Activated T-cell treated with anti-CD3 and anti-CD28 coated beads, Interleukin-2, amount 50 U/mL, for 1 hour (primary cell): ENCODE data around the gene ARMC9.
"Not testable (repeated sequence)": the region's sequence is repeated elsewhere in the genome, so short reads cannot be mapped to it uniquely, and the experiment has no call there.

ENCODE experiments used
- DNase-seq: peaks from one replicate; pipeline ENCODE4 v3.0.0-alpha.2; 2020

The ARMC9 gene

DNA sequence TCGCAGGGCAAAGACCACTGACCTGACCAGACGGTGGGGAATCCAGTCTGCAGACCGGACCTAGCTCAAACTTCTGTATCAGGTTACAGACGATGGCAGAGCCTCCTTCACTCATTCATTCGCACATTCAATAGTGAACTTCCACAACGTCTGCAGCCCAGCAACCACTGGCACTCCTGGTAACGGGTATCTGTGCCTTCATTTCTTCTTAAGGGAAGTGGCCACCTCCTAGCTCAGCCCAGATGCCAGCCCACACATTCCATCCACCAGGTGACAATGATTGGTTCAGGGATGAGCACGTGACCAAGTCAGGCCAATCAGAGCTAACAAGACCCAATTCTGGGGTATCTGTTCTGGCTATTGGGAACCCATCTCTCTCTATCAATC lies 15.9 kb upstream of the ARMC9 start:
- DNase-seq: no peak

DNA sequence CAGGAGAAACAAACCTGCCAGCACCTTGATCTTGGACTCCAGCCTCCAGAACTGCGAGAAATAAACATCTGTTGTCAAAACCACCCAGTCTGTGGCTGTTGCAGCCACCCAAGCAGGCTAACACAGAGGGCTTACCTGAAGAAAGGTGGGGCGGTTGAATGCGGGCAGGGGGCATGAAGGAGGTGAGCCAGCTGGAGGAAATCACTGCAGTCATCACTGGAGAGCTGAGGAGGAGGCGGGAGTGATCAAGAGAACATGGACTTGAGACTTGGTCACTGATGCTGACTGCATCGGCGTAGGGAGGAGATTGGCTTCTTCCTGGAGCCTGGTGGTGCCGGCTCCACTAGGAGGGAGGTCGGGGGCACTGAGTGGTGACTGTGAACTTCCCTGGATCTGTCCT lies 14.6 kb upstream of the ARMC9 start:
- no peak for DNase-seq

DNA sequence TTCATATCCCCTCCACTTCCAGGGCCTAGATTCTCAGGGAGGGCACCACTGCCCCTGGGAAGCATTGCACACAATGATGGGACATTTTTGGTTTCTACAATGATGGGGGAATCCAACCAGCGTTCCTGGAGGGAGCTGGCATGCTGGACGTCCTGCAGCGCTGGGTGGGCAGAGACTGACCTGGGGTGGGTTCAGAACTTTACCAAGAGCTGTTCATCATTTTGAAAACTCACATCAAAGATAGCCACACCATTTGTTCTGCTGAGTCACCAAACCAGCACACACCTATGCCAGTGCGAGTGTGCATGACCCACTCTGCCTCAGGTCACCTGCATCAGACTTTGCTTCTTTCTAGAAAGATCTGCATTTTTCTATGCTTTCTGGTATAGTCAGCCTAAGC lies 14.1 kb upstream of the ARMC9 start:
- no peak for DNase-seq

DNA sequence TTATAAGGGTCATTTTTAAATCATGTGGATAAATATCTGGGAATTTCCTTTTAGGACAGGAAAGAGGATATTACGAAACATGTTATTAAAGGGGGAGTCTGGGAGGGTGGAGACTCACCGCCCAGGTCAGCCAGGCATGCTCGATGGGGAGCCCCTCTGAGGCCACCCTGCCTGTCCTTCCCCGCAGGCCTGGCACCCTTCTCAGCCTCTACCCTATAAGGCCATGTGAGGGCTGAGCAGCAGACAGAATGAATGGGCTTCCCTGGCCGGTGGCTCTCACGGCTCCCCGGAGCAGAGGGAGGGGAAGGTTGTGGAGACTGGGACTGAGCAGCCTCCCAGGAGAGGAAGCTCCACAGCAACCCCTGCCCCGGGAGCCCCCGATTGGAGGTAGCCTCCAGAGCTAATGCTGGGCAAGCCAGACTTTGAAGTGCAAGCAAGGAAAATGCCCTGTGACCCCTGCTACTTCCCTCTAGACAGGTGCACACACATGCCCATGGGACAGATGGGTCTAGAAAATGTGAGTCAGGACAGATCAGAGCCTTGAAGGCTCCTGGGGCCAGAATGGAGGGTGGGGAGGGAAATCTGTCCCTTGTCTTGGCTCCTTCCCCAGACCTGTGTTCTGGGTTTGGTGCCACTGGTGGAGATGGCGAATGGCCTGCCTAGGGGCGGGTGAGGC lies 13.2 kb upstream of the ARMC9 start:
- DNase-seq: no peak

DNA sequence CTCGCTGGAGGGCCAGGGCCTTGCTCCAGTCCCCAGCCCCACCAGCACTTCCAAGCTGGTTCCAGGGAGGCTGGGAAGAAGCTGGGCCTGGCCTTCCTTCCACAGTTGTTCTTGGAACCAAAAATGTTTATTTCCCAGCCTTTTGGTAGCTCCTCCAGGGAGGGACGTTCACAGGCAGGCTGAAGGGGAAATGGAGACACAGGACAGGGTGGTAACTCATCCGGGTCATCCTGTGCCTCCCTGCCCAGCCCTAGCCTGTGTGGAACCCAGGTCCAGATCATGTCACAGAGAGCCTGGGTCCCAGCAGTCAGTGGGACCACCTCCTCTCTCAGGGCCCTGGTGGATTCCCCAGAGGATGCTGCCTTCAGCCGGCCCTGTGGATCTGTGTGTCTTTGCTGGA lies 12.5 kb upstream of the ARMC9 start:
- DNase-seq: no peak

DNA sequence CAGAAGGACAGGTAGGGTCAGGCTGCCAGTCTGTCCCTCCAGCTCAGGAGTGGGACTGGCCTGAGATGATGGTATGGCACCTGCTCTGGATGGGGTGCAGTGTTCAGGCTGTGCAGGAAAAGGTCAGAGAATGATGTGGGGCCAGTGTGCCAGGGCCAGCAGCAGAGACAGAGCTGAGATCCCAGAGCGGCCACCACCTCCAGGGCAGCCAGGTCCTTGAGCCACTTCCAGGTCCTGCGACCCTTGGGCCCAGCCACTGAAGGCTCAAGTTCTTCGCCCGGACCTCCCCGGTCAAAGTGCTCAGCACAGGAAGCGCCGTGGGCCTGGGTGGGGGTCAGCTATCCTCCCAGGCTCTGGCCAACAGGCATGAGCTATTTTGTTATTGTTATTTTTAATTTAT lies 12.1 kb upstream of the ARMC9 start:
- no peak for DNase-seq

DNA sequence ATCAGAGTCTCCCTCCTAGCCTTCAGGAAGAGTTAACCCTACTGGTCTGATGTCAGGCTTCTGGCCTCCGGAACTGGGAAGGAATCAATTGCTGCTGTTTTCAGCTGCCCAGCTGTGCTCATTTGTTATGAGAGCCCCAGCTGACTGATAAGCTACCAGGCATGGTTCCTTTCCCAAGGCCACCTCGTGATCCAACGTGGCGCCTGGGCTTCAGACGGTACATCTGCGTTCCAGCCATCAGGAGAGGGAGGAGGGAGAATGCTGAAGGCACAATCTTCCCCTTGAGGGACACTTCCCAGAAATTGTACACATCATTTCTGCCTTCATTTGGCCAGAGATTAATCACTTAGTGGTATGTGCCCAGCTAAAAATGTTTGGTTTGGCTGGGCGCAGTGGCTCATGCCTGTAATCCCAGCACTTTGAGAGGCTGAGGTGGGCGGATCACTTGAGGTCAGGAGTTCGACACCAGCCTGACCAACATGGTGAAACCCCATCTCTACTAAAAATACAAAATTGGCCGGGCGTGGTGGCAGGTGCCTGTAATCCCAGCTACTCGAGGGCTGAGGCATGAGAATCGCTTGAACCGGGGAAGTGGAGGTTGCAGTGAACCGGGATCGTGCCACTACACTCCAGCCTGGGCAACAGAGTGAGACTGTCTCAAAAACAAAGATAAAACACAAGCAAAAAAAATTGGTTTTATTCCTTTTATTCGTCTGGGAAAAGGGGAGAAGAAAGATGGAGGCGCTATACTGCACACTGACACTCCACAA lies 10.5 kb upstream of the ARMC9 start:
- DNase-seq: no peak

DNA sequence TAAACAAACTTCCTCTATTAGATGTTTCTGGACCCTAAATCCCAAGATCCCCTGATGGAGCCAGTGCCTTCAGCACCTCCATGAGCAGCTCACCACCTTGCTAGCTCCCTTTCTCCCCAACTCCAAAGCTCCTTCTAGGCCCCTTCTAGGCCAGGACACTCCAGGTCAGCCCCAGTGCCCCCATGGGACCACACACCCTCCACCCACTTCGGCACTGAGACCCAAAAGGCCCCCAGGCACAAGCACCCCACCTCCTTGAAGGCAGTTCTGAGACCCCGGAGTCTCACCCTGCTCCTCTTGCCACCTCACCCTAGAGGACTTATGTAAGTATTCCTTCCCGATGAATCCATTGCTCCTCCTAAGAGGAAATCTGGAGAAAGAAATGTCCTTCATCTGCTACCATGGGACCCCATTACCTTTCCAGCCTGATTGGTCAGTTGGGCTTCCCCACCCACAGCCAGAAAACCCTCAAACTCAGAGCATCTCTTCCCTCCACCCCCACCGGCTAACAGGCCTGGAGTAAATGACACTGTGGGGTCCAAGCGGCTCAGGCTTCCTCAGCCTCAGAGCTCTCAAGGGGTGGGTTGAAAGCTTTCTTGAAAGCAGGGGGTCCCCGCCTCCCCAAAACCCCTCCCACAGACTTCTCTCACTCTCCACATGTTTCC lies 9.8 kb upstream of the ARMC9 start:
- no peak for DNase-seq

DNA sequence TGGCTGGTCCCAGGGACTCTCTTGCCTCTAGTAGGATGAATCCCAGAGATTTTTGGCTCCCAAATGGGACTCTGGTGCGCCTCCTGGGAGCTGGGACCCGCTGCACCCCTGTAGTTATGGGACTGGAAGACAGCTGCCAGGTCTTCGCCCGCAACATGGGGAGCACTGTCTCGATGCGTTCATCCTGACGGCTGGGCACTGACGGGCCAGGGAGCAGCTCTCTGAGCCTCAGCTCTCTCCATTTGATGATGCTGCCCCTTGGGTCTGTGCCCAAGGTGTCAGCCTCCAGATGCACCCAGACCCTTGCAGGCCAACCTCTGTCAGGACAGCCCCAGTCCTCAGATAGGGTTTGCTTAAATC lies 9.3 kb upstream of the ARMC9 start:
- DNase-seq: no peak

DNA sequence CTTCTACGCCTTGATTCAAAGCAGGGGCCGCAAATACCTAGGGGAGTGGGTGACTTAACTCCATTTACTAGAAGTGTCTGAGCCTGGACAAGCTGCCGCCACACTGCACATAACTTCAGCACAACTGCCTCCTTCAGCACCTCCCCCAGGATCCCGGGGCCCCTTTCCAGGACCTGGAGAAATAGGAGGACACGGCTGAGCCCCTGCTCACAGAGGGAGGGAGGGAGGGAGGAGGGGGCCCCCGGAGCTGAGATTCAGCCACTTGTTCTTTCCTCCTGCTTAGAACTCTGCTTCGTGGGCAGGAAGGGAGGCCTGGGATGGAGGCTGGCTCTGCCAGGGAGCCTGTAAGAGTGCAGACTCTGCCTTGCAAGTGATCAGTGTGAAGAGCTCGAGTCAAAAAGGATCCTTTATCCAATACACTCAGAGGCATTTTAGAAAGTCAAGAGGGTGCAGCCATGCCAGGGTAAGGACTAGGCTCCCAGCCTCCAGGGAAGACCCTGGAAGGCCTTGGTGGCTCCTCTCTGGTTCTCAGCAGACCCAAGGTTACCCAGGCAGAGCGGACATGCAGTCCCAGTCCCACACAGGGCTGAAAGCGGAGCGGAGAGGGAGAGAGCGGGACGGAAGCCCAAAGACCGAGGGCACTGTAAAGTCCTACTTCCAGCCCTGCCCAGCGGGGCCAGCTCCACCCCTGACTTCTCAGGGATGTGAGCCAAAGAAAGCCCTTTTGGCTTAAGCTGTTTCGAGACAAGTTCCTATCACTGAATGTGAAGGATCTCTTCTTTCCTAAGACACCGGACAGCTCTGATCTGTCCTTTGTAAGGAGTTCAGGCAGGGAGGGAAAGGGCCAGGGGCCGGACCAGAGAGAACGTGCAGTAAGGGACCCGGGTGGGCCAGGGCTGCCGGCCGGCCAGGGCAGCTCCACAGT lies 8.6 kb upstream of the ARMC9 start:
- DNase-seq: no peak

DNA sequence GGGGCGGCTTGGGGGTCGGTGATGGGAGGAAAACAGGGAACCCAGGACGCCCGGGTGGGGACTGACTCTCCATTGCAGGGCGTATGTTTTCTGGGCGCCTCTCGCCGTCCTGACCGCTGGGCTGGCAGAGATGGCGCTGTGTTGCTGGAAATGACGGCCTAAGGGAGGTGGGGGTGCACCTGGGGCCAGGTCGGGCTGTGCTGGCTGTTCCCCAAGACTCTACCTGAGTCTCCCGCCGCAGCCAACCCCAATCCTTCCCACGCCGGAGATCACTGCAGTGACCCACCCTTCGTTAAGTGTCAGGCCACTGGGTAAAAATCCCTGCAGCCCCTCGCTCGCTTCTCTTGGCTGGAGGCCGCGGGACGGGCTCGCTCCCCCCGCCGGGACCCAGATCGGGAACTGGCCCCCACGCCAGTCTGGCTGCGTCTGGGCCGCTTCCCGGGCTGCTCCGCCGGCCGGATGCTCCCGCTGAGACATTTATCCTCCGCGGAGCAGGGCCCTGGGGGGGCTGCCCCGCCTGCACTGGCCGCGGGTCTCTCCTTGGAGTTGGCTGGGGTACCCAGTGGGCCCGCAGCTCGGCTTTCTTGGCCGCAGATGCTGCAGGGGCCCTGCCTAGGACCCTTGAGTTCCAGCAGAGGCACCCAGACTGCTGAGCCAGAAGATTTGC lies 7.8 kb upstream of the ARMC9 start:
- DNase-seq: no peak

DNA sequence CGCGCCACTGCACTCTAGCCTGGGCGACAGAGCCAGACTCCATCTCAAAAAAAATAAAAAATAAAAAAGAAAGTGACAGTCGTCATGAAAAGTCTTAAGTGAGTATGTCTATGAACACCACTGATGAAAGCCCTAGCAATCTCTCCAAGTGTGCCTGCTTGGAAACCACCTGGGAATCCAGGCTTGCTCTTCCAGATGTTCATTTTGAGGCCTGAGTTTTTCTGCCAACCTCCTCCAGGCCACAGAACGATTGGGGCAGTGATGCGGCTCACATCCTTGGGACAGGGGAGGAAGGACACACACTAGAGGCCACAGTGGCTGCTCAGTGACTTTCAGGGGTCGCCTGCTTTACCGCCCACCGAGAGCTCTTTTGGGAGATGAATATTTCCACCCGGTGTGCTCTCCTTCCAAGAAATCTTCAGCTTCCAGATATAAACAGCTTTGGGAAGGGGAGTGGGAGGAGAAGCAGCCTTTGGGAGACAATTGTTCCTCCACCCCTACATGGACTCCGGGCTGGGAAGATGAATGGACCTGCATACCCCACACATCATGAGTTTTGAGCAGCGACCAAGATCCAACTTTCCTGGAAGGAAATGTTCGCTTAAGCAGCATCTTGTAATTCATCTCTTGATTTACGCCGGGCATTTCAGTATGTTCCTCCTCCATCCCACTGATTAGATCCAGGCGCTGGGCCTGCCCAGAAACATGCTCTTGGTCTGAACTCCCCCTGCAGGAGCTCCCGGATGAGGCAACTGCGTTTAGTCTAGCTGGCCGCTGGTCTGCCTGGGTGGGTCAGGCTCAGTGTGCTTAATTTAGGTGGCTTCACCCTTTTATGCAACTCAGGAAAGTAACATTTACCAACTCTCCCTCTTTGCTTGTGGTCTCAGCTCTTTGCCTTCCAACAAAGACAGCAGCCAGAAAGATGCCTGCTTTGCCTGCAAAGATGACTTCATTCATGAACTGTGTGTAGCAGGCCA lies 6.2 kb upstream of the ARMC9 start:
- DNase-seq: no peak

DNA sequence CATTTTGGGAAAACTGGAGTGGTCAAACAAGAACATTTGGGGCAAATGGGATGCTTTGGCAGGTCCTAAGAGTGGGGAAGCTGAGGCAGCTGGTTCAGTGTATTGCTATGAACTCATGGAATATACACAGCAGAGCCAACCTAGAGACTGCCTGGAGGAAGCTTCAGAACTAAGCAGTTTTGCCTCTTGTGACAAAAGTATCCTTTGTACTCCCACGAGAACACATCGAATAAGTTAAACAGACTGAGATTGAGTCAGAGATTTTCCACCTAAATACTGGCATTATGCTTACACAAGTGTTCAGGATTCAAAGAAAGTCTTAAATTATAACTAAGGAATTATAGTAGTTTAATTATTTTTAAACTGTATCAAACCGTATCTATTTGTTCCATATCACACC lies 5.2 kb upstream of the ARMC9 start:
- DNase-seq: no peak

DNA sequence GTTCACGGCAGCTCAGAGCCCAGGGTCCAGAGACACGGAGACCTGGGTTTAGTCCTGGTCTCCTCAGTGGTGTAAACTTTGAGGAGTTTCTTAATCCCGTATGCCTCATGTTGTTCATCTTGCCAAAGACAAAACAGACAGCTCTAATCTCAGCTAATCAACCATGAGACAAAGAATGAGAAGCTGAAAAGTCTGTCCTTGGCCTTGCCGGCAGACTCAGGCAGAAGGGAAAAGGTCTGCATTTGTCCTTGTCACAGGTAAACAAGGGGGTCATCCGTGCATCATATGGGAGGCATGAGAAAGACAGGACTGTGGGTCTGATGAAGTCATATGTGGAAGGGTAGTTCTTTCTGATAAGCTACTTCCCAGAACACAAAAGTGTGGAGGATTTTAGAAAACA lies 1.8 kb upstream of the ARMC9 start:
- DNase-seq: no peak

DNA sequence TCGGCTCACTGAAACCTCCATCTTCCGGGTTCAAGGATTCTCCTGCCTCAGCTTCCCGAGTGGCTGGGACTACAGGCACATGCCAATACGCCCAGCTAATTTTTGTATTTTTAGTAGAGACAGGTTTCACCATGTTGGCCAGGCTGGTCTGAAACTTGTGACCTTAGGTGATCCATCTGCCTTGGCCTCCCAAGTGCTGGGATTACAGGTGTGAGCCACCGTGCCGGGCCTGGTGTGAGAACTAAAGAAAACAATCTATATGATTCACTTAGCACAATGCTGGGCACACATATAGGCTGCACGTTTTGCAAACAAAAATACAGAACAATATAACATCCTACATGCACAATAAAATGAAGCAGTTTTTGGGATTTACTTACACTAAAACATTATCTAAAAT lies 1.2 kb upstream of the ARMC9 start:
- not testable (repeated sequence) for DNase-seq

DNA sequence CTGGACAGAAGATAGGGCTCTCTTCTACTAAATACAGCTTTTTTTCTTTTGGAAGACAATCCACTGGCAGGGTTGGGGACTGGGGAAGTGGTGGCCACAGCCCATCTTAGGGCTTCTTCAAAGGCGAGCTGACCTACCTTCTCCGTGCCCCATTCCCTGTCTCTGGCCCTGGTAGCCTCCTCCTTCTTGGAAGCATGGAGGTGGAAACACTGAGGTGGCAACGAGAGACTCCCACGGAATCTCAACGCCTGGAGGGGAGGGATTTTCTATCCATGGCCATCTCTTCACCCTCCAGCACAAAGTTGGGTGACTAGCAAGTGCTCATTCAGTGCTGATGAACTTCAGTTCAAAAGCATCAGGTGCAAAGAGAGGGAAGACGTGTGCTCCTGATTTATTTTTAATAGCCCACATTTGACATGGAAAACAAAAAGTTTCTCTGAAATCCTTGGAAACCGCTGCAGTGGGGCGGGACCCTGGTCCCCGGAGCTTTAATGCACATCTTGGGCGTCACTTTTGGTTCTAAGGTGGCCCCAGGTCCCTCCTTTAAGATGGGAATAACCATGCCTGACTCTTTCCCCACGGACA lies 633 bp upstream of the ARMC9 start:
- DNase-seq: no peak

DNA sequence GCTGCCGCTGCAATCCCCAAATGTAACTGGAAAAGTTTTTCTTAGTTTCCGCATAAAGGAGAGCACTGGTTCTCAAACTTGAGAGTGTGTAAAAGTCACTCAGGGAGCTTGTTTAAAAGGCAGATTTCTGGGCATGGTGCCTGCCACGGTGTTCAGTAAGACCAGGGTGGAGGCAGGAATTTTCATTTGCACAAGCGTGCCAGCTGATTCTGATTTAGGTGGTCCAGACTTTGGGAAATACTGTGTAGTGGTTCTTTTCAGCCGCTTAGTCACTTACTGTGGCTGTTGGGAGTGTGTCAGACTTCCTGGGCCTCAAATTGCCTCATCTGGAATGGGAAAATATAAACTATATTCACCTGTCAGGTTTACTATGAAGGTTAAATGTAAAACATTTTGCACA lies 788 bp downstream of the ARMC9 start:
- no peak for DNase-seq

DNA sequence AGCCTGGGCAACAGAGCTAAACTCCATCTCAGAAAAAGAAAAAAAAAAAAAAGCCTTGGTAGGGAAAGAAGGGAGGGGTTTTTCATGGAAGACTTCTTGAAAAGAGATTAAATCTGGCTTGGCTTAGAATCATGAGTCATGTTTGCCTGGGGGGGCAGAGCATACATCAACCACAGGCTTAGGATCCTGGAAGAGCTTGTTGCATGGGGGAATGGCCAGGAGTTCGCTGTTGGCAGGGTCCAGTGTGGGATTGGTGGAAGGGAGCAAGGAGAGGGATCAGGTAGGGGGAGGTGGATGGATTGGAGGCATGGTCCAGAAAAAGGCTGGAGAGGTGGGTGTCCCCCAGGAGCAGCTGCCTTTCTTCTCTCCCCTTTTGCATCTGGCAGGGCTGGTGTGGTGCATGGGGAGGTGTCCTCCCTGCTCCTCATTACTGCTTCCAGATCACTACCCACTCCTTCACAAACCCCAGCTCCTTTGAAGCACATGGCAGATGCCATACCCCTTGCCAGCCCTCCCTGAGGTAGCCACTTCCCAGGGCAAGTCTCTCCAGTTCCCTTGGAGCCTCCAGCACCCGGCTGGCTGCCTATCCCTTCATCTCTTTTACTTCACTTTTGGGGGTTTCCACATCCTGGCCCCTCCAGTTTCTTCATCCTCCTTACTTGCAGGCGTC lies 2.5 kb downstream of the ARMC9 start:
- DNase-seq: no peak

DNA sequence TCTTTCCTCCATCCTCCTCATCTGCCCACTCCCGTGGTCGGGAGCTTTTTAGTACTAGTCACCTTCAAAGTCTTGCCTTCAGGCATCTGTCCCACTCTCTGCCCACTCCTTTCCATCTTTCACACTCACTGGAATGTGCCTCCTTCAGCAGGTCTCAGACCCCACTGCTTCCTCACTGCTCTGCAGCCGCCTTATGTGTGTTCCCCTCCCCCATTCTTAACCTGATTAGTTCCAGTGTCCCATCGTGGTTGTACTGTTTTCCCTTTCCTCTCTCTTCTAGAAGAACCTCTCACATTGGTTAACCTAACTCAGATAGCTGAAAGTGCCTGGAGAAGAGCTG lies 3.0 kb downstream of the ARMC9 start:
- no peak for DNase-seq

DNA sequence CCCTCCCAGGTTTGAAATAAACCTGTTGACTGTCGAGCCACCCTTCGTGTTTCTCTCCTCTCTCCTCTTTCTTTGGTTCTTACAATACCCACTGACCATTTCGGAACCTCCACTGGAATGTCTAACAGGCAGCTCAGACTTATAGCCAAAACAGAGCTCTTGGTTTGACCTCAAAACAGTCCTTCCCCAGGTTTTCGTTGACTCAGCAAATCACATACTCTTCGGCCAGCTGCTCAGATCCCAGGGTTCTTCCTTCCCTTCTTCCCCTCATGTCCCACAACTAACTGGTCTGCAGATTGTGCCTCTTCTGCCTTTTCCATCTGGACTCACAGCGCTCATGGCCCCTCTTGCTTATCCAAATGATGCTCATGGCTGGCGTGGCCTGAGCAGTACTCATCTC lies 4.7 kb downstream of the ARMC9 start:
- DNase-seq: no peak

DNA sequence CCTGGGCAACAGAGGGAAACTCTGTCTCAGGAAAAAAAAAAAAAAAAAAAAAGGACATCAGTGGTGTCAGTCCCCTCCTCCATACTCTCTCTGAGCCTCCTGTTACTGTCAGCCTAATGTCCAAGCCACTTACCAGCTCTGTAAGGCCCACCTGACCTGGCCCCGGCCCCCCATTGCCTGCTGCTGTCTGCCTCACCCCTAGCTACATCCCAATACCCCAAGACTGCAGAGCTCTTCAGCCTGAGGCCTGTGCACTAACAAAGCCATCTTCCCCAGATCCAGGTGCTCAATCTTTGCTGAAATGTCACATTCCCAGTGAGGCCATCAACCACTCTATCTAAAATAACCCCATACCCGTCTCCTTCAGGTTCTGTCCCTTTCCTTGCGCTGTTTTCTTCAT lies 5.7 kb downstream of the ARMC9 start:
- DNase-seq: no peak
